Esophagus muscularis mucosa (tissue), 4 donors: ENCODE results near the gene MYOF. TPM values are rescaled to one million over a fixed set of nuclear protein-coding genes. Genes with fewer than 3 reads are reported as not detected.

Source experiments
- DNase-seq: peaks from one replicate; pipeline ENCODE4 v3.0.0-alpha.2; 2017; ENCODE audit errors: extremely low spot score
- H3K27ac ChIP-seq, 4 donors: fragments of 200-600 bp; sonication (generic); replicated peaks in 1 of 4; 1 replicate in 3 of 4; 2 replicates in 1 of 4; pipeline ENCODE4 v1.5.1; 2016 to 2019; ENCODE audit warnings: mild to moderate bottlenecking in 1 of 4
- H3K27me3 ChIP-seq, 4 donors: fragments of 200-600 bp; sonication (generic); one replicate each; pipeline versions ENCODE4 v1.5.1 to v1.6.0; 2016 to 2019
- H3K36me3 ChIP-seq, 4 donors: fragments of 200-600 bp; sonication (generic); one replicate each; pipeline ENCODE4 v1.5.1; 2016 to 2019
- H3K4me1 ChIP-seq, 4 donors: fragments of 200-600 bp; sonication (generic); one replicate each; pipeline ENCODE4 v1.5.1; 2016 to 2019
- H3K4me3 ChIP-seq, 4 donors: fragments of 200-600 bp; sonication (generic); 1 replicate in 2 of 4; 2 replicates in 2 of 4; pipeline ENCODE4 v1.5.1; 2016 to 2019; ENCODE audit warnings: mild to moderate bottlenecking in 4 of 4, moderate library complexity in 1 of 4
- H3K9me3 ChIP-seq, 4 donors: fragments of 200-600 bp; sonication (generic); 1 replicate in 3 of 4; 2 replicates in 1 of 4; pipeline ENCODE4 v1.5.1; 2016 to 2019
- EP300 ChIP-seq: sonication (generic); formaldehyde crosslinking; IDR thresholded peaks from one replicate; pipeline ENCODE4 v1.6.1; 2017; ENCODE audit warnings: antibody characterized with exemption
- POLR2A ChIP-seq: fragments of 450-650 bp; IDR thresholded peaks from one replicate; pipeline ENCODE4 v1.6.1; 2017; ENCODE audit warnings: antibody characterized with exemption, moderate library complexity, mild to moderate bottlenecking, low read depth
- POLR2AphosphoS5 ChIP-seq, 2 donors: sonication (generic); formaldehyde crosslinking; IDR thresholded peaks; one replicate each; pipeline ENCODE4 v1.6.1; 2017; ENCODE audit warnings: antibody characterized with exemption in 2 of 2
- WGBS: methylation state at CpG from one replicate; pipeline ENCODE4 v1.1.5; 2018; 5-methylcytosine and 5-hydroxymethylcytosine counted together
- intact Hi-C: fragments of 100-400 bp; cut with DNase I; formaldehyde crosslinking; loops from one replicate; pipeline ENCODE4 v1.15.1; 2023
- small RNA-seq, 3 donors: library from RNA; depleted of rRNA; stranded (forward); fragments of <200 nt; gene quantifications; one replicate each; pipeline ENCODE3, GENCODE V24; 2016
- total RNA-seq, 4 donors: library from RNA; depleted of rRNA; stranded (reverse); fragments of >200 nt; gene quantifications; one replicate each; pipeline versions ENCODE4 v1.1.0 to v1.2.1, GENCODE V29; 2016
- TF ChIP-seq, protein P1 (sequence below), 3 experiments: fragments of 200-600 bp in 2 of 3; fragments of 450-650 bp in 1 of 3; sonication (generic) in 2 of 3; IDR thresholded peaks; one replicate each; pipeline ENCODE4 v1.5.1; 2017 to 2019; ENCODE audit warnings: antibody characterized with exemption in 3 of 3, mild to moderate bottlenecking in 2 of 3, moderate library complexity in 1 of 3

The MYOF gene
- total RNA-seq, 4 donors from 2014 or later: 71.2 to 120 (median 97.3) TPM

GRCh38 chr10:93267521-93267920 is 214.6 kb downstream of the MYOF start:
- Histone ChIP-seq H3K27ac (no peak overlapping the region), H3K27me3 (no peaks in the 10 kb centered on the region), H3K4me3 (no peak overlapping the region), H3K9me3 (peaks cover 0 to 10% (median 7%) of the 10 kb centered on the region in 4 donors), H3K36me3 (no peaks in the 10 kb centered on the region), H3K4me1 (no peaks in the 10 kb centered on the region)
- DNase-seq: no peak
- intact Hi-C loops: no loop called here
- TF ChIP-seq POLR2AphosphoS5 (IDR thresholded peaks at IDR 0.05) (no peak), EP300 (no peak), POLR2A (no peak)
- TF ChIP-seq, protein P1, sequence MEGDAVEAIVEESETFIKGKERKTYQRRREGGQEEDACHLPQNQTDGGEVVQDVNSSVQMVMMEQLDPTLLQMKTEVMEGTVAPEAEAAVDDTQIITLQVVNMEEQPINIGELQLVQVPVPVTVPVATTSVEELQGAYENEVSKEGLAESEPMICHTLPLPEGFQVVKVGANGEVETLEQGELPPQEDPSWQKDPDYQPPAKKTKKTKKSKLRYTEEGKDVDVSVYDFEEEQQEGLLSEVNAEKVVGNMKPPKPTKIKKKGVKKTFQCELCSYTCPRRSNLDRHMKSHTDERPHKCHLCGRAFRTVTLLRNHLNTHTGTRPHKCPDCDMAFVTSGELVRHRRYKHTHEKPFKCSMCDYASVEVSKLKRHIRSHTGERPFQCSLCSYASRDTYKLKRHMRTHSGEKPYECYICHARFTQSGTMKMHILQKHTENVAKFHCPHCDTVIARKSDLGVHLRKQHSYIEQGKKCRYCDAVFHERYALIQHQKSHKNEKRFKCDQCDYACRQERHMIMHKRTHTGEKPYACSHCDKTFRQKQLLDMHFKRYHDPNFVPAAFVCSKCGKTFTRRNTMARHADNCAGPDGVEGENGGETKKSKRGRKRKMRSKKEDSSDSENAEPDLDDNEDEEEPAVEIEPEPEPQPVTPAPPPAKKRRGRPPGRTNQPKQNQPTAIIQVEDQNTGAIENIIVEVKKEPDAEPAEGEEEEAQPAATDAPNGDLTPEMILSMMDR (IDR thresholded peaks at IDR 0.05): no peak
- 71% methylated on average over 3 of the region's 3 CpGs for WGBS

GRCh38 chr10:93266858-93267257 is 215.3 kb downstream of the MYOF start:
- Histone ChIP-seq H3K36me3 (no peaks in the 10 kb centered on the region), H3K9me3 (peaks cover 0 to 10% (median 7%) of the 10 kb centered on the region in 4 donors), H3K4me3 (no peak overlapping the region), H3K27ac (no peak overlapping the region), H3K27me3 (no peaks in the 10 kb centered on the region), H3K4me1 (no peaks in the 10 kb centered on the region)
- TF ChIP-seq EP300: no peak
- no peak for DNase-seq
- intact Hi-C loops: no loop called here
- whole genome bisulfite sequencing: 95% methylated on average over 4 of the region's 4 CpGs

DNA sequence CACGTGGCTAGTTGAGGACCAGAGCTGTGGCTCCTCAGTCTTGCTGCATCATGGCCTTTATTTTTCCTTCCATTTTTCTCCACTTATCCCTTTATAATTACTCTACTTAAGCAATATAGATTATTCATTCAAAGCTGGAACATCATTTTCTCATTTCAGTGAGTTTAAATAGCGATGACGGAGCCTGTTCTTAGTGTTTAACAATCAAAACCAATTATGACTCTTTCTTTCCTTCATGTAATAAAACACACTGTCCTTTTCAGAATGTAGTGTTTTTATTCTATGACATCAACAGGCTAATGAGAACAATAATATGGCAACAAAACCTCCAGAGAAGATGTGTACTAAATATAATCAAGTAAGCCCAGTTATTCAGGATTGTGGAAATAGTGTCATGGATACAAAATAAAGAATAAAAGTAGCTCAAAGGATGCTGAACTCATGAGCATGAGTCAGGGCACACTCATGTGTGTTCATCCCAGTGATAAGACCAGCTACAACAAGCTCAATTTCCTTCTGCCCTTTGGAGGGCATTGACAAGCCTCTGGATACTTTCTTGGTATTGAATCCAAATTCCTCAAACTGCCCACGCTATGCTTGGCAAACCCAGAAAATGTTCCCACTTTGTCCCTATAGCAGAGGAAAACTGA is 220.0 kb downstream of the MYOF start:
- no peaks in the 10 kb centered on the region for H3K27me3 ChIP-seq
- WGBS: 95% methylated on average over 4 of the region's 4 CpGs
- intact Hi-C loops: no loop called here
- TF ChIP-seq EP300 (no peak), POLR2A (no peak), POLR2AphosphoS5 (IDR thresholded peaks at IDR 0.05) (no peak)
- TF ChIP-seq, protein P1 (IDR thresholded peaks at IDR 0.05): no peak
- H3K4me1 ChIP-seq: no peaks in the 10 kb centered on the region
- no peak overlapping the region for H3K27ac ChIP-seq
- H3K36me3 ChIP-seq: no peaks in the 10 kb centered on the region
- no peak for DNase-seq
- no peak overlapping the region for H3K4me3 ChIP-seq
- H3K9me3 ChIP-seq: no peaks in the 10 kb centered on the region

DNA sequence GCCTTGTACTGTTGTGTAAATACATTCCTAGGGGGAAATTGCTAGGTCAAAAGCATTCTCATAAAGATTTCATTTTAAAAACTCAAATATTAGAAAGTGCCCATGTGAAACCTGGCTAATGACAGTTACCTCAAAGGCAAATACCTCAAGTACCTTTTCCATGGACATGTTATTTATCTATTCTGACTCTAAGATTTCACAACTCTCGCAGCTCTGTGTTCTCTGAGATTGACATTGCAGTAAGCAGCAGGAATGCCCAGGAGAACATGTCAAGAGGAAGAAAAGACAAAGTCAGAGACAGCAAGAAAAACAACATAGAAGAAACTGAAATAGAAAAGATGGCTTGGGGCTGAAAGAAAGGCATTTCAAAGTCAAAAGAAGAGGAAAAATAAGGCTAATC is 221.0 kb downstream of the MYOF start:
- WGBS: 92% methylated on average over 1 of the region's 1 CpG
- no peak for DNase-seq
- Histone ChIP-seq H3K4me3 (no peak overlapping the region), H3K9me3 (no peaks in the 10 kb centered on the region), H3K36me3 (no peaks in the 10 kb centered on the region), H3K27me3 (no peaks in the 10 kb centered on the region), H3K4me1 (no peaks in the 10 kb centered on the region), H3K27ac (no peak overlapping the region)
- intact Hi-C loops: no loop called here
- no peak for TF ChIP-seq POLR2A
- TF ChIP-seq, protein P1 (IDR thresholded peaks at IDR 0.05): no peak

- Histone ChIP-seq H3K4me1 (no peaks in the 10 kb centered on the region), H3K9me3 (no peaks in the 10 kb centered on the region), H3K27me3 (no peaks in the 10 kb centered on the region), H3K27ac (no peak overlapping the region), H3K36me3 (no peaks in the 10 kb centered on the region), H3K4me3 (no peak overlapping the region)
- intact Hi-C loops: no loop called here
- TF ChIP-seq POLR2A: no peak
- TF ChIP-seq, protein P1 (IDR thresholded peaks at IDR 0.05): no peak
- no peak for TF ChIP-seq EP300
- no peak for TF ChIP-seq POLR2AphosphoS5 (IDR thresholded peaks at IDR 0.05)
- WGBS: 93% methylated on average over 5 of the region's 5 CpGs
- no peak for DNase-seq
Observed at GRCh38 chr10:93259126-93259525, 223.0 kb downstream of the MYOF start.

Small RNAs within 50 kb of the gene (small RNA-seq; reads per million reads assigned to genes)
- gene RNA5SP323: 0 reads per million in 3 donors

Other genes with a start within 250 kb of the MYOF start
- gene CEP55, start 14.3 kb upstream of the MYOF start, total RNA-seq: under 1 TPM in 3 of 4 donors, not detected in 1; 0.19 to 0.80 (median 0.50) TPM
- gene FFAR4, start 84.3 kb upstream of the MYOF start, total RNA-seq: under 1 TPM in 3 of 4 donors, not detected in 1; 0.34 to 0.45 (median 0.42) TPM
- gene RBP4, start 118.9 kb upstream of the MYOF start, total RNA-seq: 1 to 10 TPM in 1 of 4 donors, under 1 TPM in 2, not detected in 1; 0.83 to 2.0 (median 0.99) TPM
- gene PDE6C, start 130.2 kb upstream of the MYOF start, total RNA-seq: not detected
- 10 to 100 TPM in 3 of 4 donors, 1 to 10 TPM in 1; 7.0 to 22.4 (median 12.1) TPM for gene FRA10AC1, start 220.3 kb upstream of the MYOF start, total RNA-seq